ENCODE measurements around the gene TMEM17. TPM values are rescaled to one million over a fixed set of nuclear protein-coding genes. Genes with fewer than 3 reads are reported as not detected.

Gene TMEM17
- total RNA-seq, 1 experiment from 2014 or later = 3.2 TPM

- Histone ChIP-seq H3K9me2 (ENCODE audit: insufficient read depth) (no peaks in the 10 kb centered on the region), H3K27me3 (ENCODE audit: insufficient read depth, low read length) (no peaks in the 10 kb centered on the region), H3K4me1 (ENCODE audit: control insufficient read depth in 1 of 2, insufficient read depth in 2 of 2, low read length in 2 of 2) (peaks cover 0 to 3% of the 10 kb centered on the region in 2 experiments; a peak in 1 of 4 replicates), H3K4me3 (replicated peaks in 1 of 2; ENCODE audit: low read depth in 1 of 2, low read length in 2 of 2) (no peak overlapping the region), H3K9me3 (ENCODE audit: control insufficient read depth in 1 of 2, insufficient read depth in 1 of 2, low read depth in 1 of 2, low read length in 2 of 2) (no peaks in the 10 kb centered on the region), H2AFZ (ENCODE audit: low read depth, low read length, poor library complexity, severe bottlenecking) (no peak overlapping the region), H3K36me3 (ENCODE audit: control insufficient read depth in 1 of 2, insufficient read depth in 2 of 2, low read length in 2 of 2) (no peaks in the 10 kb centered on the region), H3K4me2 (ENCODE audit: low read length) (no peak overlapping the region), H3K9ac (ENCODE audit: low read length) (no peak overlapping the region), H3K79me2 (ENCODE audit: insufficient read depth, low read length) (no peaks in the 10 kb centered on the region), H3K27ac (ENCODE audit: low read depth, low read length) (no peak overlapping the region), H4K20me1 (ENCODE audit: insufficient read depth) (no peaks in the 10 kb centered on the region)
- DNase-seq (ENCODE audit: low read depth, low spot score) (no peak), ATAC-seq (no peak)
- RAD21 ChIA-PET (ENCODE audit: low non-redundant PET in 1 of 2, low total read pairs in 2 of 2, uncharacterized antibody in 2 of 2, unreplicated experiment in 2 of 2) = no interaction called here
- no TSS peak for BruUV-seq (replicated peaks)
- intact Hi-C loops (cut with micrococcal nuclease) = no loop called here
- POLR2A ChIA-PET = interaction anchor here (0.7 kb wide), 1 partner anchor 236 kb away, joined by 3 read pairs; no protein-coding TSS in a partner anchor
- CTCF ChIA-PET = interaction anchor here (0.7 kb wide), 1 partner anchor 47 kb away, joined by 4 read pairs; no protein-coding TSS in a partner anchor
- TF ChIP-seq POLR2A (IDR thresholded peaks at IDR 0.05; ENCODE audit: borderline replicate concordance, extremely low read depth, insufficient read depth, insufficient read length) (no peak), MAX (IDR thresholded peaks at IDR 0.05) (no peak), ELF1 (IDR thresholded peaks at IDR 0.05; ENCODE audit: borderline replicate concordance, low read depth) (no peak), TCF7L2 (IDR thresholded peaks at IDR 0.05; ENCODE audit: borderline replicate concordance, extremely low read depth, insufficient read depth, insufficient read length) (no peak), ZFX (IDR thresholded peaks at IDR 0.05) (no peak), EZH2 (IDR thresholded peaks at IDR 0.05) (no peak), ATF3 (IDR thresholded peaks at IDR 0.05) (no peak), CBX3 (IDR thresholded peaks at IDR 0.05; ENCODE audit: low read depth) (no peak), ZNF274 (IDR thresholded peaks at IDR 0.05; ENCODE audit: low read depth, low read length) (no peak), REST (IDR thresholded peaks at IDR 0.05; ENCODE audit: low read depth) (no peak), SRF (IDR thresholded peaks at IDR 0.05; ENCODE audit: low read depth) (no peak), EZH2phosphoT487 (IDR thresholded peaks at IDR 0.05; ENCODE audit: borderline replicate concordance) (no peak), EGR1 (IDR thresholded peaks at IDR 0.05; ENCODE audit: low read depth) (no peak), SP1 (IDR thresholded peaks at IDR 0.05; ENCODE audit: low read depth) (no peak), SIN3A (IDR thresholded peaks at IDR 0.05; ENCODE audit: low read depth) (no peak), FOSL1 (IDR thresholded peaks at IDR 0.05; ENCODE audit: low read depth) (no peak)
- TF ChIP-seq, protein P1, sequence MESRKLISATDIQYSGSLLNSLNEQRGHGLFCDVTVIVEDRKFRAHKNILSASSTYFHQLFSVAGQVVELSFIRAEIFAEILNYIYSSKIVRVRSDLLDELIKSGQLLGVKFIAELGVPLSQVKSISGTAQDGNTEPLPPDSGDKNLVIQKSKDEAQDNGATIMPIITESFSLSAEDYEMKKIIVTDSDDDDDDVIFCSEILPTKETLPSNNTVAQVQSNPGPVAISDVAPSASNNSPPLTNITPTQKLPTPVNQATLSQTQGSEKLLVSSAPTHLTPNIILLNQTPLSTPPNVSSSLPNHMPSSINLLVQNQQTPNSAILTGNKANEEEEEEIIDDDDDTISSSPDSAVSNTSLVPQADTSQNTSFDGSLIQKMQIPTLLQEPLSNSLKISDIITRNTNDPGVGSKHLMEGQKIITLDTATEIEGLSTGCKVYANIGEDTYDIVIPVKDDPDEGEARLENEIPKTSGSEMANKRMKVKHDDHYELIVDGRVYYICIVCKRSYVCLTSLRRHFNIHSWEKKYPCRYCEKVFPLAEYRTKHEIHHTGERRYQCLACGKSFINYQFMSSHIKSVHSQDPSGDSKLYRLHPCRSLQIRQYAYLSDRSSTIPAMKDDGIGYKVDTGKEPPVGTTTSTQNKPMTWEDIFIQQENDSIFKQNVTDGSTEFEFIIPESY (IDR thresholded peaks at IDR 0.05; ENCODE audit: extremely low read depth, insufficient replicate concordance, low read length) = no peak
- TF ChIP-seq, protein P2, sequence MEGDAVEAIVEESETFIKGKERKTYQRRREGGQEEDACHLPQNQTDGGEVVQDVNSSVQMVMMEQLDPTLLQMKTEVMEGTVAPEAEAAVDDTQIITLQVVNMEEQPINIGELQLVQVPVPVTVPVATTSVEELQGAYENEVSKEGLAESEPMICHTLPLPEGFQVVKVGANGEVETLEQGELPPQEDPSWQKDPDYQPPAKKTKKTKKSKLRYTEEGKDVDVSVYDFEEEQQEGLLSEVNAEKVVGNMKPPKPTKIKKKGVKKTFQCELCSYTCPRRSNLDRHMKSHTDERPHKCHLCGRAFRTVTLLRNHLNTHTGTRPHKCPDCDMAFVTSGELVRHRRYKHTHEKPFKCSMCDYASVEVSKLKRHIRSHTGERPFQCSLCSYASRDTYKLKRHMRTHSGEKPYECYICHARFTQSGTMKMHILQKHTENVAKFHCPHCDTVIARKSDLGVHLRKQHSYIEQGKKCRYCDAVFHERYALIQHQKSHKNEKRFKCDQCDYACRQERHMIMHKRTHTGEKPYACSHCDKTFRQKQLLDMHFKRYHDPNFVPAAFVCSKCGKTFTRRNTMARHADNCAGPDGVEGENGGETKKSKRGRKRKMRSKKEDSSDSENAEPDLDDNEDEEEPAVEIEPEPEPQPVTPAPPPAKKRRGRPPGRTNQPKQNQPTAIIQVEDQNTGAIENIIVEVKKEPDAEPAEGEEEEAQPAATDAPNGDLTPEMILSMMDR (IDR thresholded peaks at IDR 0.05 in 2 of 3, conservative IDR thresholded peaks at IDR 0.05 in 1 of 3; ENCODE audit: borderline replicate concordance in 1 of 3, insufficient read depth in 1 of 3, low read depth in 2 of 3, low read length in 2 of 3) = no peak
These were observed 32.8 kb upstream of the TMEM17 start for GRCh38 chr2:62538756-62539155.
